Measurements from ENCODE around the gene PLCL2.

PLCL2 gene

DNA sequence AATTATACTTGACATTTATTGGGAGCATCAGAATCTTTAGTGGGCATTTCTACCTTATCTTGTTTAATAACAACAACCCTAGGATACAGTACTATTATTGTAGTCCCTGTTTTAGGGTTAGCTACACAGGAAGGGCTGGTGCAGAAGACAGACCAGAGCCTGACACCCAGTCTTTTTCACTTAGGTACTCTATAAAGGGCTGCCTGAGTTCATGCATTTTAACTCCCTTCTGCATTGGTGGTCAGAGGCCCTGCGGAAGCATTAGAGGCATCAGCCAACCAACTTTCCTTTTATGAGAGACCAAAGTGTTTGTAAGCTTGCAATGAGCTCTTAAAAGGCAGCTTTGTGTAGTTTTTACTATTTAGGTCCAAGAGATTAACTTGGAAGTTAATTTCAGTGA, 105.4 kb downstream of the PLCL2 start:
- Histone ChIP-seq H3K9ac (ENCODE audit: insufficient read length) (no peak overlapping the region), H3K9me3 (ENCODE audit: low read depth, low read length) (no peaks in the 10 kb centered on the region), H3K27ac (no peak overlapping the region), H3K36me3 (ENCODE audit: insufficient read depth, low read length) (no peaks in the 10 kb centered on the region), H3K4me3 (no peak overlapping the region)
- no peak for TF ChIP-seq FOXP2 (optimal IDR thresholded peaks at IDR 0.05; ENCODE audit: control extremely low read depth, extremely low read length, insufficient read depth)
- TF ChIP-seq EZH2 (IDR thresholded peaks at IDR 0.05), result no peak
- TF ChIP-seq POLR2AphosphoS5 (IDR thresholded peaks at IDR 0.05; ENCODE audit: borderline replicate concordance, low read depth, low read length), result no peak
- no peak for DNase-seq (ENCODE audit: low read depth, low spot score)

- Histone ChIP-seq H3K4me3 (no peak overlapping the region), H3K9ac (ENCODE audit: insufficient read length) (no peak overlapping the region), H3K9me3 (ENCODE audit: low read depth, low read length) (no peaks in the 10 kb centered on the region), H3K27ac (no peak overlapping the region), H3K36me3 (ENCODE audit: insufficient read depth, low read length) (no peaks in the 10 kb centered on the region)
- no peak for DNase-seq (ENCODE audit: low read depth, low spot score)
- TF ChIP-seq FOXP2 (optimal IDR thresholded peaks at IDR 0.05; ENCODE audit: control extremely low read depth, extremely low read length, insufficient read depth), result no peak
- TF ChIP-seq EZH2 (IDR thresholded peaks at IDR 0.05), result no peak
- TF ChIP-seq POLR2AphosphoS5 (IDR thresholded peaks at IDR 0.05; ENCODE audit: borderline replicate concordance, low read depth, low read length), result no peak
Measured at GRCh38 chr3:16992198-16992597, 107.4 kb downstream of the PLCL2 start.

GRCh38 chr3:16993227-16993626, 108.5 kb downstream of the PLCL2 start:
- H3K36me3 ChIP-seq (ENCODE audit: insufficient read depth, low read length), result no peaks in the 10 kb centered on the region
- H3K9me3 ChIP-seq (ENCODE audit: low read depth, low read length), result no peaks in the 10 kb centered on the region
- H3K27ac ChIP-seq, result no peak overlapping the region
- H3K4me3 ChIP-seq, result no peak overlapping the region
- no peak for DNase-seq (ENCODE audit: low read depth, low spot score)
- TF ChIP-seq POLR2AphosphoS5 (IDR thresholded peaks at IDR 0.05; ENCODE audit: borderline replicate concordance, low read depth, low read length) (no peak), FOXP2 (optimal IDR thresholded peaks at IDR 0.05; ENCODE audit: control extremely low read depth, extremely low read length, insufficient read depth) (no peak), EZH2 (IDR thresholded peaks at IDR 0.05) (no peak)
- no peak overlapping the region for H3K9ac ChIP-seq (ENCODE audit: insufficient read length)

DNA sequence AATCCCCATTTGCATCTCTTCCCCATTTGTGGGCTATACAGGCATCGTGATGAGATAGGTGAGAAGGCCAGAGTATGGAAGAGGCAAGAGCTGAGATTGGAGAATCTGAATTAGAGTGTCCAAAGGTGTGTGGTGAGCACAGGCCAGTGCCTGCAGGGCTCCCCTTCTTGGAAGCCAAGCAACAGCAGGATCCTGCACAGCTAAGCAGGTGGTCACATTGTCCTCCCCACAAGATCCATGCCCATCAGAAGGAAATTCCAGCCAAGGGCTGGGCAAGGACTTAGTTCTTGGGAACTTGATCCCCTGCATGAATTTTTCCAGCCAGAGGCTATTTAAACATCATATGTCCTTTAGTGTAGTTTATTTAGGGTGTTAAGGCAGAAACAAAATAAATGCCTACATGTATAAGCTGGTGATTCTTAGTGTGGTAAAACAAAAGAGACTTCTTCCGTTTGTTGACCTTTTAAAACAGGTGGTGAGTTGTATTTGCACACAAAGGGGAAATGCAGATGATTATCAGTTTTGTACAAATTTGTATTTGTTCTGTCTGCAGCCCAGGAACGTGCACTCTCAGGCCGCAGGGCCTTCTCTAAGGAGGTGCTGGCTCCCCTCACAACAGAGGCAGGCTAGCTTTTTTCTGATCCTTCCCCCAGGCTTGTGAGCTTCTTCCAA, 110.2 kb downstream of the PLCL2 start:
- TF ChIP-seq POLR2AphosphoS5 (IDR thresholded peaks at IDR 0.05; ENCODE audit: borderline replicate concordance, low read depth, low read length) (no peak), FOXP2 (optimal IDR thresholded peaks at IDR 0.05; ENCODE audit: control extremely low read depth, extremely low read length, insufficient read depth) (no peak), EZH2 (IDR thresholded peaks at IDR 0.05) (no peak)
- Histone ChIP-seq H3K27ac (no peak overlapping the region), H3K4me3 (no peak overlapping the region), H3K9ac (ENCODE audit: insufficient read length) (no peak overlapping the region), H3K9me3 (ENCODE audit: low read depth, low read length) (no peaks in the 10 kb centered on the region), H3K36me3 (ENCODE audit: insufficient read depth, low read length) (no peaks in the 10 kb centered on the region)
- no peak for DNase-seq (ENCODE audit: low read depth, low spot score)

- no peaks in the 10 kb centered on the region for H3K9me3 ChIP-seq (ENCODE audit: low read depth, low read length)
- no peak overlapping the region for H3K9ac ChIP-seq (ENCODE audit: insufficient read length)
- DNase-seq (ENCODE audit: low read depth, low spot score), result no peak
- H3K27ac ChIP-seq, result no peak overlapping the region
- TF ChIP-seq EZH2 (IDR thresholded peaks at IDR 0.05) (no peak), FOXP2 (optimal IDR thresholded peaks at IDR 0.05; ENCODE audit: control extremely low read depth, extremely low read length, insufficient read depth) (no peak)
- H3K4me3 ChIP-seq, result no peak overlapping the region
- H3K36me3 ChIP-seq (ENCODE audit: insufficient read depth, low read length), result no peaks in the 10 kb centered on the region
Measured at GRCh38 chr3:16995601-16996000, 110.8 kb downstream of the PLCL2 start.

DNA sequence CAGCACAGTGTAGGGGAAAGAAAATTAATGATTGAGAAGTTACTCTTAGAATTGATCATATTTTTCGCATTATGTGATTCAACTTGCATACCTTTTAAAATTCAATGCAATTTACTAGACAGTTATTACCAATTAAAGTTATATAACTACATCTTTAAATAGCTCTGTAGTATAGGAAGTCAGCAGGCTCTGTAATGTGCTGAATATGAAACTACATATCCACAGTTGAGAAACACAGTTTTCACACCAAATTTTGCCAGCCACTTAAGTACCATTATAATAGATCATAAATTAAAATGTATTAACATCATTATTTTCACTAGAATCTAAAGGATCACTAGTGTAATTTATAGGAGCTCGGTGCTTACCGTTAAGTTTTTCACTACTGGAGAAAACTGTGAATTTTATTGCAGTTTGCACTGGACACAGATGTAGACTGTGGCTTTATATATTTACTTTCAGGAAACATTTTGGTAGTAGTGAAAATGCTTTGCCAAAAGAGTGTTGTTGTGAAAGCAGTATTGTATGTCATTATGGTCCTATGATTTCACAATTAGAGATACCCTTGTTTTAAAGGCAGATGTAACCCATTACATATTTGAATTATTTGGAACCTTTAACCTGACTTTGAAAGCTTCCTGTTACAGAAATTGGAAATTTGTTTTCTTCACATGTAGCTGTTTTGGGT, 113.6 kb downstream of the PLCL2 start:
- H3K36me3 ChIP-seq (ENCODE audit: insufficient read depth, low read length), result no peaks in the 10 kb centered on the region
- H3K9ac ChIP-seq (ENCODE audit: insufficient read length), result no peak overlapping the region
- no peak for DNase-seq (ENCODE audit: low read depth, low spot score)
- H3K27ac ChIP-seq, result no peak overlapping the region
- H3K9me3 ChIP-seq (ENCODE audit: low read depth, low read length), result no peaks in the 10 kb centered on the region
- H3K4me3 ChIP-seq, result no peak overlapping the region
- no peak for TF ChIP-seq EZH2 (IDR thresholded peaks at IDR 0.05)
- no peak for TF ChIP-seq POLR2AphosphoS5 (IDR thresholded peaks at IDR 0.05; ENCODE audit: borderline replicate concordance, low read depth, low read length)
- TF ChIP-seq FOXP2 (optimal IDR thresholded peaks at IDR 0.05; ENCODE audit: control extremely low read depth, extremely low read length, insufficient read depth), result no peak

DNA sequence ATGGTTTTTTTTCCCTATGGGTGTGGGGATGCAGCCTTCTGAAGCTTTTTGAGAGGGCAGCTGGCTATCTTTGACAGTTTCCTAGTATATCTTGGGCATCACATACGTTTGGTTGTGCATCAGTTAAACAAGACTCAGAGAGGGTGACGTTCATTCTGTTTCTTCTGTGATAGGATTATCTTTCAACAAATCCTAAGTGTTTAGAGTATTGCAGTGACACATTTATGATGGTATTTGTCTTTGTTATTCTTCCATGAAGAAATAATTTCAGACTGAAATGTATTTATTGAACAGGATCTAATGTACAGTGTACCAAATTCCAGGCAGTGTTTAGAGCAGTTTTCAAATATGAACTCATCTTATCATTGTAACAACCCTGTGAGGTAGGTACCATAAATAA, 114.4 kb downstream of the PLCL2 start:
- Histone ChIP-seq H3K27ac (no peak overlapping the region), H3K4me3 (no peak overlapping the region), H3K9ac (ENCODE audit: insufficient read length) (no peak overlapping the region), H3K36me3 (ENCODE audit: insufficient read depth, low read length) (no peaks in the 10 kb centered on the region), H3K9me3 (ENCODE audit: low read depth, low read length) (no peaks in the 10 kb centered on the region)
- DNase-seq (ENCODE audit: low read depth, low spot score), result no peak
- TF ChIP-seq FOXP2 (optimal IDR thresholded peaks at IDR 0.05; ENCODE audit: control extremely low read depth, extremely low read length, insufficient read depth), result no peak
- no peak for TF ChIP-seq EZH2 (IDR thresholded peaks at IDR 0.05)
- no peak for TF ChIP-seq POLR2AphosphoS5 (IDR thresholded peaks at IDR 0.05; ENCODE audit: borderline replicate concordance, low read depth, low read length)

DNA sequence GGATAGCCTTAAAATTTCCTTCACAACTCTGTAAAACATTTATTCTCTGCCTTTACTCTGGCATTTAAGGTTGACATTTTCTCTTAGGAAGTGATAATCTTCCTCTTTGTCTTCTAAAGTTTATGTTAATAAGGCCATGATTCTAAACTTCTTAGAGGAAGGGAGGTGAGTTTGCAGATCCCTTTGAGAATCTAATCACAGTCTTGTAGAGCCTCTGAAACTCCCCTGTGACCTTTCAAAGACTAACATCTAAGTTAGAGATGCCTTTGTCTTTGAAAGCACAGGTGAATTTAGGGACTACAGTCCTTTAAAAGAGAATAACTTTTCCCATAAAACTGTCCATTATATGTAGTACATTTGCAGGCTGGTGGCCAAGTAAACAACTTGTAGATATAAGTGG, 115.1 kb downstream of the PLCL2 start:
- Histone ChIP-seq H3K4me3 (no peak overlapping the region), H3K9me3 (ENCODE audit: low read depth, low read length) (no peaks in the 10 kb centered on the region), H3K36me3 (ENCODE audit: insufficient read depth, low read length) (no peaks in the 10 kb centered on the region), H3K9ac (ENCODE audit: insufficient read length) (no peak overlapping the region), H3K27ac (no peak overlapping the region)
- no peak for TF ChIP-seq FOXP2 (optimal IDR thresholded peaks at IDR 0.05; ENCODE audit: control extremely low read depth, extremely low read length, insufficient read depth)
- TF ChIP-seq EZH2 (IDR thresholded peaks at IDR 0.05), result no peak
- TF ChIP-seq POLR2AphosphoS5 (IDR thresholded peaks at IDR 0.05; ENCODE audit: borderline replicate concordance, low read depth, low read length), result no peak
- DNase-seq (ENCODE audit: low read depth, low spot score), result no peak

Data from SK-N-MC (cell line).